BJ (cell line): ENCODE measurements around the gene DCST2. TPM values are rescaled to one million over a fixed set of nuclear protein-coding genes. Genes with fewer than 3 reads are reported as not detected.
A peak's percentile ranks its signal among the peaks of the same experiment; 100 is the strongest.
"Not testable (repeated sequence)": the region's sequence is repeated elsewhere in the genome, so short reads cannot be mapped to it uniquely, and the experiment has no call there.

Experiments
- CTCF ChIA-PET: fragments of 350-600 bp; formaldehyde crosslinking; extraction: SDS; loops from one replicate; lab custom pipeline; 2021; ENCODE audit warnings: antibody characterized with exemption, inconsistent platforms; lab: Yijun Ruan, JAX
- POLR2A ChIA-PET: fragments of 300-600 bp; sonication (Branson Sonifier 250); formaldehyde crosslinking; extraction: SDS; loops from one replicate; lab custom pipeline; 2021; ENCODE audit warnings: antibody characterized with exemption; lab: Charles Lee
- DNase-seq: peaks from one replicate; pipeline ENCODE4 v3.0.0-alpha.2; 2011; ENCODE audit warnings: low read depth
- H3K27me3 ChIP-seq: 2 replicates; pipeline ENCODE4 v1.6.0; 2011; ENCODE audit warnings: low read length; ENCODE audit not compliant: control insufficient read depth, insufficient read depth
- H3K36me3 ChIP-seq: 2 replicates; pipeline ENCODE4 v1.5.1; 2011; ENCODE audit warnings: low read length; ENCODE audit not compliant: control insufficient read depth, insufficient read depth
- H3K4me3 ChIP-seq: 2 replicates; pipeline ENCODE4 v1.5.1; 2011; ENCODE audit warnings: low read depth, mild to moderate bottlenecking, control low read depth, low read length
- polyA plus RNA-seq: library from polyadenylated mRNA; depleted of rRNA; stranded (reverse); fragments of >200 nt; gene quantifications from 2 replicates; pipeline ENCODE4 v1.2.3, GENCODE V29; 2011
- TF ChIP-seq, protein P1 (sequence below): IDR thresholded peaks from 2 replicates; pipeline ENCODE4 v1.5.1; 2011; ENCODE audit warnings: low read depth, mild to moderate bottlenecking, control low read depth, inconsistent platforms, low read length, moderate library complexity; ENCODE audit not compliant: insufficient read depth

DCST2 gene
- polyA plus RNA-seq, 1 experiment = 0.38 TPM

DNA sequence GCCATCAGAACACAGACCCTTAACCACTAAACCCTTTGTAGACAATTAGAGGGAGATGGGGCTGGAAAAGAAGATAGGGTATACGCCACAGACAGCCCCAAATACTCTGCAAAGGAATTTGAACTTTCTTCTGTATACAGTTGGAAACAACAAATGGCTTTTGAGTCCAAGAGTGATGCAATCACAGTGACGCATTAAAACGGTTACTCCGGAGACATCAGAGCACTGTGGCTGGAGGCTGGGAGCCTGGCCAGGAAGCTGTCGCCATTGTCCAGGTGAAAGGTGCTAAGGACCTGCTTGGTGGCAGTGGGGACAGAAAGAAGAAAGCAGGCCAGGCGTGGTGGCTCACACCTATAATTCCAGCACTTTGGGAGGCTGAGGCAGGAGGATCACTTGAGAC, 46.3 kb downstream of the DCST2 start:
- CTCF ChIA-PET = interaction anchor here (0.7 to 1.7 kb wide), 8 partner anchors 9 to 73 kb away, joined by 3 to 6 read pairs (median 4); partner anchors contain the start of gene PYGO2
- Histone ChIP-seq H3K4me3 (no peak overlapping the region), H3K27me3 (no peaks in the 10 kb centered on the region), H3K36me3 (peaks cover 17% of the 10 kb centered on the region)
- DNase-seq = no peak
- POLR2A ChIA-PET = no interaction called here
- TF ChIP-seq, protein P1, sequence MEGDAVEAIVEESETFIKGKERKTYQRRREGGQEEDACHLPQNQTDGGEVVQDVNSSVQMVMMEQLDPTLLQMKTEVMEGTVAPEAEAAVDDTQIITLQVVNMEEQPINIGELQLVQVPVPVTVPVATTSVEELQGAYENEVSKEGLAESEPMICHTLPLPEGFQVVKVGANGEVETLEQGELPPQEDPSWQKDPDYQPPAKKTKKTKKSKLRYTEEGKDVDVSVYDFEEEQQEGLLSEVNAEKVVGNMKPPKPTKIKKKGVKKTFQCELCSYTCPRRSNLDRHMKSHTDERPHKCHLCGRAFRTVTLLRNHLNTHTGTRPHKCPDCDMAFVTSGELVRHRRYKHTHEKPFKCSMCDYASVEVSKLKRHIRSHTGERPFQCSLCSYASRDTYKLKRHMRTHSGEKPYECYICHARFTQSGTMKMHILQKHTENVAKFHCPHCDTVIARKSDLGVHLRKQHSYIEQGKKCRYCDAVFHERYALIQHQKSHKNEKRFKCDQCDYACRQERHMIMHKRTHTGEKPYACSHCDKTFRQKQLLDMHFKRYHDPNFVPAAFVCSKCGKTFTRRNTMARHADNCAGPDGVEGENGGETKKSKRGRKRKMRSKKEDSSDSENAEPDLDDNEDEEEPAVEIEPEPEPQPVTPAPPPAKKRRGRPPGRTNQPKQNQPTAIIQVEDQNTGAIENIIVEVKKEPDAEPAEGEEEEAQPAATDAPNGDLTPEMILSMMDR = no peak

DNA sequence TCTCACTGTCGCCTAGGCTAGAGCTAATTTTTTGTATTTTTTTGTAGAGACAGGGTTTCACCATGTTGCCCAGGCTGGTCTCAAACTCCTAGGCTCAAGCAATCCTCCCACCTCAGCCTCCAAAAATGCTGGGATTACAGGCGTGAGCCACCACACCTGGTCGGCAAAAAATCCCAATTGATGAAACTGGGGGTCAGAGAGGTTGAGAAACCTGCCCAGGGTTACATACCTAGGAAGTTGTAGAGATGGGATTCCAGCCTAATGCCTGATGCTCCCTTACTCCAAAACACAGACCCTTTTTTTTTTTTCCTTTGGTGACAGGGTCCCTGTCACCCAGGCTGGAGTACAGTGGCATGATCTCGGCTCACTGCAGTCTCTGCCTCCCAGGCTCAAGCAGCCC, 46.8 kb downstream of the DCST2 start:
- DNase-seq, H3K4me3 ChIP-seq, H3K27me3 ChIP-seq: not testable (repeated sequence)
- ChIA-PET POLR2A (interaction anchor here (0.6 kb wide), 2 partner anchors 17 to 75 kb away, joined by 8 to 10 read pairs; no protein-coding TSS in a partner anchor), CTCF (interaction anchor here (1.2 kb wide), 1 partner anchor 31 kb away, joined by 4 read pairs; no protein-coding TSS in a partner anchor)
- peaks cover 17% of the 10 kb centered on the region for H3K36me3 ChIP-seq

DNA sequence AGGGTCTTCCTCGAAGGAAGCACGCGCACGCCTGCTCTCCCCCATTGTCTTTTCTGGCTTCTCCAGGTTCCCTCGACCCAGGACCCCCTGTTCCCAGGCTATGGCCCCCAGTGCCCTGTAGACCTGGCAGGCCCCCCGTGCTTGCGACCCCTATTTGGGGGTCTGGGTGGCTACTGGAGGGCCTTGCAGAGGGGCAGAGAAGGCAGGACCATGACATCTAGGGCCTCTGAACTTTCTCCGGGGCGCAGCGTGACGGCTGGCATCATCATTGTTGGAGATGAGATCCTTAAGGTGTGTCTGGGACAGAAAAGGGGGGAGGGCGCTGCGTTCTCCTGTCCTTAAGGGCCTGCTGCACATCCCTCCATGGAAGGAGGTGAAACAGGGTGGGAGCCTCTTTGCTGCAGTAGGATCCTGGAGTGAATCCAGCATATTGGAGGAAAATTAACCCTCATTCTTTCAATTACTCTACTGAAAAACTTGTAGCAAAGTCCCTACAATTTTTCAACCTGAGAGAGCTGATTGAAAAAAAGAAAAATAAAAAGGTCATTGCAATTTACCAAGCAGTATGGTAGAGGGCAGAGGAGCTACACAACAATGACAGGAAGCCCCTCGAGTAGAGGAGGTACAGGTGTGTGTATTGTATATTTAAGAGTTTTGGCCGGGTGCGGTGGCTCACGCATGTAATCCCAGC, 49.7 kb downstream of the DCST2 start:
- DNase-seq = no peak
- H3K36me3 ChIP-seq = peaks cover 10% of the 10 kb centered on the region
- ChIA-PET POLR2A (no interaction called here), CTCF (interaction anchor here (0.9 to 3.6 kb wide), 8 partner anchors 10 to 101 kb away, joined by 3 to 23 read pairs (median 4); partner anchors contain the start of genes ADAM15, LENEP and PBXIP1)
- TF ChIP-seq, protein P1 = no peak
- H3K27me3 ChIP-seq = no peaks in the 10 kb centered on the region
- H3K4me3 ChIP-seq = peak overlapping the region; percentile 62

DNA sequence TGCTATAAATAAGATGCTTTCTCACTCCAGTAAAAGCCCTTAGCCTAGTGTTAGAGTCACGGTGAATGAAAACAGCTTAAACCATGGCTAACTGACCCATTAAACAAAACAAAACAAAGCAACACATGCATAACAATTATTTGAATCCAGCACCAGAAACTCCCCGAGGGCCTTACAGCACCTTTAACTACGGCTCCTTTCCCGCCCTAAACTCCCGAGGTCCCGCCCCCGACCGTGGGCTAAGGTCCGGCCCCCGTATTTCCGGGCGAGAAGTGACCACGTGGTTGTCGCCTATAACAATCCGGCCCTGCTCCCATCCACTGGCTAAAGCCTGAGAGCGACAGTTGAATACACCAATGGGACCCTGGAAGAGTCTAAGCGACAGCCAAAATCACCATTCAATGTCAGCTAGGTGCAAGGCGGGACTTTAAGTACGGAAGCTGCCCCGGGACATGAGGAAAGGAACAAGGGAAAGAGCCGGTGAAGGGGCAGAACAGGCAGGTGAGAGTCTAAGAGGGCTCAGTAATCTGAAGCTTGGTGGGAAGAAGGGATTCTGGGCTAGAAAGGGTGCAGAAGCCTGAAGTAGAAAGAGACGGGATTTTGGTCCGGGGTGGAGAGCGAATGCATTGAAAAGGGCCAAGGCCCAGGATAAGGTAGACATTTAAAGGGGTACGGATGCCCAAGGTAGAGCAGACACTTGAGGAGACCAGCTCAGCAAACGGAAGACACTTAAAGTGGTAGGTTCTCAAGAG, 50.5 kb downstream of the DCST2 start, which contains the start of gene FLAD1:
Gene FLAD1, plus strand, starts transcription at position 448 of the 752 bp plus-strand sequence. CDS start 351 bp downstream, outside the sequence.
- Histone ChIP-seq H3K36me3 (peaks cover 4% of the 10 kb centered on the region), H3K4me3 (peak within 1 kb of the TSS; percentile 62), H3K27me3 (no peaks in the 10 kb centered on the region)
- DNase-seq = peak; percentile 98
- TF ChIP-seq, protein P1 = no peak
- CTCF ChIA-PET = interaction anchor here (1.0 to 3.6 kb wide), 7 partner anchors 9 to 102 kb away, joined by 3 to 23 read pairs (median 4); partner anchors contain the start of genes ADAM15, LENEP and PBXIP1
- POLR2A ChIA-PET = no interaction called here

DNA sequence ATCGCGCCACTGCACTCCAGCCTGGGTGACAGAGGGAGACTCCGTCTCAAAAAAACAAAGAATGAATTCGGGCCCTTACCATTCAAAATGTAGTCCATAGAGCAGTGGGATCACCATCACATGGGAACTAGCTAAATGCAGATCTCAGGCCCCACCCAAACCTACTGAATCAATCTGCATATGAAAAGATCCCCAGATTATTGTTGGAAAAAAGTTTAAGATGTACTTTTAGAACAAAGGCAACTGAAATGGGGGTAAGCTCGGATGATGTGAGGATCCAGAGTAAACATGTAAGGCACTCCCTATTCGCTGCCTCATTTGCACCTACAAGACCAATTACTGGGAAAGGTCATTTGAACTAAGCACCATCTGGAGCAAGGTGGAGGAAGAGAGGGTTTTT, 51.2 kb downstream of the DCST2 start:
- POLR2A ChIA-PET = no interaction called here

More for the DNA sequence above, 51.2 kb downstream of the DCST2 start:
- Histone ChIP-seq H3K27me3 (no peaks in the 10 kb centered on the region), H3K36me3 (no peaks in the 10 kb centered on the region), H3K4me3 (no peak overlapping the region; the same call in 1 of the 2 replicates)
- TF ChIP-seq, protein P1 = no peak
- DNase-seq = no peak
- CTCF ChIA-PET = interaction anchor here (0.7 to 3.6 kb wide), 6 partner anchors 13 to 103 kb away, joined by 3 to 23 read pairs (median 6); partner anchors contain the start of genes LENEP and PBXIP1
